IgD-negative memory B cell (primary cell): ENCODE data around the gene CRP. TPM values are rescaled to one million over a fixed set of nuclear protein-coding genes. Genes with fewer than 3 reads are reported as not detected.
"Not testable (repeated sequence)": the region's sequence is repeated elsewhere in the genome, so short reads cannot be mapped to it uniquely, and the experiment has no call there.

Source experiments
- H3K27ac Mint-ChIP-seq, 3 donors: one replicate each; pipeline ENCODE4 v1.8.0; 2020 to 2022; ENCODE audit warnings: mild to moderate bottlenecking in 3 of 3, mixed read lengths in 3 of 3, moderate library complexity in 1 of 3
- H3K27me3 Mint-ChIP-seq: one replicate; pipeline ENCODE4 v1.8.0; 2021; ENCODE audit warnings: mixed read lengths
- H3K36me3 Mint-ChIP-seq: one replicate; pipeline ENCODE4 v1.8.0; 2020; ENCODE audit warnings: mild to moderate bottlenecking, mixed read lengths
- H3K4me1 Mint-ChIP-seq, 3 donors: one replicate each; pipeline ENCODE4 v1.8.0; 2020 to 2022; ENCODE audit warnings: mixed read lengths in 3 of 3, mild to moderate bottlenecking in 1 of 3
- H3K4me3 Mint-ChIP-seq, 4 donors: one replicate each; pipeline ENCODE4 v1.8.0; 2020 to 2022; ENCODE audit warnings: mild to moderate bottlenecking in 4 of 4, mixed read lengths in 4 of 4, moderate library complexity in 3 of 4
- H3K9me3 Mint-ChIP-seq, 3 donors: one replicate each; pipeline ENCODE4 v1.8.0; 2020 to 2021; ENCODE audit warnings: mixed read lengths in 3 of 3, mild to moderate bottlenecking in 1 of 3
- polyA plus RNA-seq: library from polyadenylated mRNA; unstranded; fragments of 300-500 nt; fragmentation: Illumina TruSeq; gene quantifications from one replicate; pipeline ENCODE4 v1.2.3, GENCODE V29; 2021

Gene CRP
- polyA plus RNA-seq, 1 donor from 2014 or later: not detected

DNA sequence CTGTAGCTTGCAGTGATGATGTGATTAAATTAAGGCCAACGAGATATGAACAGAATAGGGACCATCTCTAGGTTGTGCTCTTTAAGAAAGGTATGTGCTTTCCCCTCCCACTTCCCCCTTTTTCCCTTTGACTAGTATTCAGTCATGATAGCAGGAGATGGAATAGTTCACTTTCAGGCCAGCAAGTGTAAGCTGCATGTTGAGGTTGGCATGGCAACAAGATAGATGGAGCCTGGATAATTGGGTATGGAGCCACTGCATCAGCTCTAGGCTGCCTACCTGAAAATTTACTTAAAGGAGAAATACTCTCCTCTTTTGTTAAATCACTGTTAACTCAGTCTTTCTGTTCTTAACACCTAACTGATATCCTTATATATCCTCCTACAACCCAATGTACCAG is 1.5 kb upstream of the CRP start:
- H3K36me3 Mint-ChIP-seq: peaks cover 5% of the 10 kb centered on the region
- H3K9me3 Mint-ChIP-seq: peaks cover 11 to 17% (median 12%) of the 10 kb centered on the region in 3 donors
- H3K4me3 Mint-ChIP-seq: no peak overlapping the region
- peaks cover 9% of the 10 kb centered on the region for H3K27me3 Mint-ChIP-seq
- H3K4me1 Mint-ChIP-seq: peaks cover 0 to 2% (median 0%) of the 10 kb centered on the region in 3 donors
- H3K27ac Mint-ChIP-seq: no peak overlapping the region

DNA sequence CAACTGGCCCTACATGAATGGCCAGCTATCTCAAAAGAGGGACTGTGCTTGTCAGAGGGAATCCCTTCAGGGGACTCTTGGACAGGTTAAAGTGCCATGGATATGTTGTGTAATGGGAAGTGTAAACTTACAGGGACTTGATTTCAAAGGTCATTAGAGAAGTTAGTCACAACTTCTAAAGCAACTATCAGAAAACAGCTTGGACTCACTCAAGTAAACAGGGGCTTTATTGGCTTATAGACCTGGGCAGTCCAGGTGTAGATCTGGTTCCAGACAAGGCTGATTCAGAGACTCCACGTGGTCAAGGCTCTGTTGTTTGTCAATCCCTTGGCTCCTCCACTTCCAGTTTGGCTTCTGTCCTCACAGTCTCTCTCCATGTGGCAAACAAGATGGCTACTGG is 2.3 kb downstream of the CRP start:
- H3K4me1 Mint-ChIP-seq: no peaks in the 10 kb centered on the region
- no peak overlapping the region for H3K27ac Mint-ChIP-seq
- H3K27me3 Mint-ChIP-seq: peaks cover 5% of the 10 kb centered on the region
- H3K36me3 Mint-ChIP-seq: no peaks in the 10 kb centered on the region
- no peak overlapping the region for H3K4me3 Mint-ChIP-seq
- H3K9me3 Mint-ChIP-seq: peaks cover 0 to 2% (median 0%) of the 10 kb centered on the region in 3 donors

DNA sequence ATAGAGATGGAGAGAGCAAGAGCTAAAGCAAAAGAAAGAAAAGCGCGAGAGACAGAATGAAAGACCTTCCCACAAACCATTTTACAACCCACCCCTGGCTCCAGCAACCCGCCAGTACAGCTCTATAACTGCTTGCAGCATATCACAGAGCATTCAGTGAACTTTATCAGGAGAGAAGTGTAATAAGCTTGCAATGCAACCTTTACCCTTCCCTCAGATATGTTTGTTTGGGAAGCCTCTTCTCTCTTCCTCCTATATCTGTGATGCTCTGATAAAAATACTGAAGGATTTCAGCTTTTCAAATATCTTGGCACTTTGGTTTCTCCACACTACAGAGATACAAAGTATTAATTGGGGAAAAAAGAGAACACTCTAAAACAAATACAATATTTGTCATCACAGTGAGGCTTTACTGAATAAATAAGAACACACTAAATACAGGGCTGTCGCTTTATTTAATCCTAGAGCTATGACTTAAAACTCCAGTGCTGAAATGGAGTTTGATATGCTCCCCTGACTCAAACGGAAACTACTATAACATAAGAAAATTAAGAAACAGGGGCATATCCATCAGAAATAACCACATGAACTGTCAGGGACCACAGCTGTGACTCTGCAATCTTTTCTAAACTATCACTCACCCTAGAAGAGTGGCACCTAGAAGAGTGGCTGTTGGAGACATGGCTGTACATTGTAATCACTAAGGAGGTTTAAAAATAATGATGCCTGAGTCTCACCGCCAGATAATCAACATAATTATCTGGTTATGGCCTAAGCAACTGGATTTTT is 6.7 kb downstream of the CRP start:
- no peak overlapping the region for H3K4me3 Mint-ChIP-seq
- no peak overlapping the region for H3K27ac Mint-ChIP-seq
- H3K9me3 Mint-ChIP-seq: no peaks in the 10 kb centered on the region
- H3K4me1 Mint-ChIP-seq: no peaks in the 10 kb centered on the region
- no peaks in the 10 kb centered on the region for H3K36me3 Mint-ChIP-seq
- peaks cover 1% of the 10 kb centered on the region for H3K27me3 Mint-ChIP-seq

DNA sequence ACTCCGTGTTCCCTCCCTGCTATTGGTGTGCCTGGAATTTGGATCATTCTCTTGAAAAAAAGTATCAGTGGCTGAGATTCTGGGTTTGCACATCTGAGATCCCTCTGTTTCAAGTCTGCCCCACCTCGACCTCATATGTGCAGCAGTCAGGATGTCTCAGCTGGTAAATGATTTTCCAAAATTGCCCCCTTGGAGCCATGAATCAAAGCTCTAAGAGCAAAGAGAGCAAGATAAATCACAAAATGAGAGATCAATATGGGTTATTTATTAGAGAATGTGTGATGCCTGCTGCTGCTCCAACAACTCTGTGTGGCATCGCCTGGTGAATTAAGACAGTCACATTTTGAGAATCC is 8.5 kb downstream of the CRP start:
- Mint-ChIP-seq H3K27ac (no peak overlapping the region), H3K36me3 (no peaks in the 10 kb centered on the region), H3K4me1 (peaks cover 0 to 2% (median 0%) of the 10 kb centered on the region in 3 donors), H3K4me3 (no peak overlapping the region), H3K9me3 (no peaks in the 10 kb centered on the region), H3K27me3 (peaks cover 5% of the 10 kb centered on the region)

DNA sequence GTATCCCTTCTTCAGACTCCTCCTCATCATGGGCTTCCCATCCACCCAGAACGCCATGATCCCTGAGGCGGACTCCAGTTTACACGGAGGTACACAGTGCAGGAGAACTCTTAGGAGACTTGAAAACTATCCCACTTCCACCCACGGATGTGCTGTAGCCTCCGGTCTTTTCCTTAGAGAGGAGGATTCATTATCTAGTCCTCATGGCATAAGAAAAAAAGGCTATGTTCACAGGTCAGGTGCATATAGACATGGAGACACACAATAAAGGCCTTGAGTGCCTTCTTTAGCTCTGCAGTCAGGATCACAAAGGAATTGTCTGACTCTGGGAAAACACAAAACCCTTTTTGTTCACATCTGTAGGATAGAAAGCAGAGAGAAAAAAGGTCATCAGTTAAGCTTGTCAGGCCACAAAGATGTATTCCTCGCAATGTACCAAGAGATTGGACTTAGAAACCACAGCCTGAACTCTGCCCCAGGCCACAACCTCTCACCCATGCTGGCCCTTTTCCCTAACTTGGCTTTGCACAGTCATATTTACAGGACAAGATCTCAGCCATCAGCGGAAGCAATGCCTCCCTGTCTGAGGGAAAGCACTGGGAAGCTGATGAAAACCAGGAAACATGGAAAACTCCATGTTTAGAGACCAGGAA is 9.0 kb downstream of the CRP start:
- Mint-ChIP-seq H3K27me3 (peaks cover 5% of the 10 kb centered on the region), H3K36me3 (no peaks in the 10 kb centered on the region), H3K9me3 (no peaks in the 10 kb centered on the region), H3K4me1 (peaks cover 0 to 2% (median 0%) of the 10 kb centered on the region in 3 donors), H3K4me3 (no peak overlapping the region), H3K27ac (no peak overlapping the region)

DNA sequence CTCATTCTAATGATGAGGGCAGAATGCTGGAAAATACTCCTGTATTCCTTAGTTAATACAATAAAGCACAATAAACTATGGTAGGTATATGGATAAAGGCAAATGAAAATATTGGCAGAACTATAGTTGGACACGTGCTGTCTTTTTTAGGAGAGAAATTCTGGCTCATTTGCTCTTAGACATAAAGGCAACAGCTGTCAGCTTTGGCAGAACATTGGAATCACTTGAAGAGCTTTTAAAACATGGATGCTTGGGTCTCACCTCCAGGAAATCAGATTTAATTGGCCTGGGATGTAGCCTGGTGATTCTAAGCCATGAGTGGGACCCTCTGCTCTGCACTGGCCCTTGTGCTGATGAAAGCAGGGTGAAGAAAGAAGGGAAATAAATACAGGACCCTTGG is 9.9 kb downstream of the CRP start:
- Mint-ChIP-seq H3K27ac (no peak overlapping the region), H3K9me3 (peaks cover 0 to 2% (median 0%) of the 10 kb centered on the region in 3 donors), H3K27me3 (peaks cover 5% of the 10 kb centered on the region), H3K4me3 (no peak overlapping the region), H3K4me1 (peaks cover 0 to 2% (median 0%) of the 10 kb centered on the region in 3 donors), H3K36me3 (no peaks in the 10 kb centered on the region)

DNA sequence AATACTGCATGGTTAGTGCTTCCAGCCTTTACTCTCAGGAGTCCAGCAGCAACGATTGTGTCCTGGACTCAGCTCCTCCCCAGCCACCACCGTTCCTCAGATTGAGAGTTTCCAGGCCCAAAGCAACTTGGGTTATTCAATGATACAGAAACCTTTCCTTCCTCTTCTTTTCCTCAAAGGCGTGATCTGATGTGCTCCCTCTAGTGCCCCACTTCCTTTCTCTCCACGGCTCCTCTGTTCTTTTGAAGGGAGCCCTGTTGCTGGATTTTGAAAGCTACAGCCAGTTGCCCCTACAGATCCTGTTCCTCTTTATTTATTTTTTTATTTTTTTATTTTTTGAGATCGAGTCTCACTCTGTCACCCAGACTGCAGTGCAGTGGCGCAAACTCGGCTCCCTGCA is 14.1 kb downstream of the CRP start:
- no peak overlapping the region for H3K27ac Mint-ChIP-seq
- no peak overlapping the region for H3K4me3 Mint-ChIP-seq
- H3K4me1 Mint-ChIP-seq: peaks cover 0 to 2% (median 0%) of the 10 kb centered on the region in 3 donors
- no peaks in the 10 kb centered on the region for H3K36me3 Mint-ChIP-seq
- H3K27me3 Mint-ChIP-seq: peaks cover 6% of the 10 kb centered on the region
- peaks cover 0 to 2% (median 0%) of the 10 kb centered on the region in 3 donors for H3K9me3 Mint-ChIP-seq

DNA sequence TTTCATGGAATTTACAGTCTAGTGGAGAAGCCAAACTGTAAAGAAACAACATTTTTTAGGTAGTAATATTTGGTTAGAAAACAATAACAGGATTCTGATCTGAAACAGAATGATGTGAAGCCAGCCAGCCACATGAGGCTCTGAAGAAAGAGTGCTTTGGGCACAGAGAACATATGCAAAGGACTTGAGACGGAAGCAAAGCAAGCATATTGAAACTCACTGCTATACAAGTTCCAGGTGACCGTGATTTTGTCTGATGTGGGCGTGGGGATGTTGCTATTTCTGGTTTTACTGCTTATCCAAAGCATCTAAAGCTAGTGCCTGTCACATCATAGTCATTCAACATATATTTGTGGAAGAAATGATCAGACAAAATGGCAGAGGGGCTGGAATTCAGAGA is 14.7 kb downstream of the CRP start:
- H3K4me3 Mint-ChIP-seq: no peak overlapping the region
- peaks cover 8% of the 10 kb centered on the region for H3K27me3 Mint-ChIP-seq

DNA sequence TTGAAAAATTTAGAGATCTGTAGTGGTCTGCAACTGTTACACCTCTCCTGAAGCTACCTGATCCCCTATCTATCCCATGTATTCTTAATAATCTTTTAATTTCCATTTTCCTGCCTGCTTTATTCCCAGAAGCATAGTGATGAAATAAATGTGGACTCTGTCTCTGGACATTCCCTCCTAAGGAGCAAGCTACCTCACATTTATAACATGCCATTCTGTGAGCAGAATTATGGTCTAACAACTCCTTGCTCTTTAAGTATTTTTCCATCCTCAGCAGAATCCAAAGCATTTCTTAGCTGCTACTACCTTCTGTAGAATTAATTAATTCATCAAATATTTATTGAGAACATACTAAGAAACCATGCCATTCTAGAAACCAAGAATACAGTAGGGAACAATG is 15.1 kb downstream of the CRP start:
- Mint-ChIP-seq H3K27me3 (peaks cover 9% of the 10 kb centered on the region), H3K9me3 (peaks cover 0 to 2% (median 0%) of the 10 kb centered on the region in 3 donors), H3K27ac (no peak overlapping the region), H3K4me3 (no peak overlapping the region), H3K4me1 (peaks cover 0 to 2% (median 0%) of the 10 kb centered on the region in 3 donors), H3K36me3 (no peaks in the 10 kb centered on the region)

More for the DNA sequence above, 14.7 kb downstream of the CRP start:
- peaks cover 0 to 2% (median 0%) of the 10 kb centered on the region in 3 donors for H3K9me3 Mint-ChIP-seq
- peaks cover 0 to 2% (median 0%) of the 10 kb centered on the region in 3 donors for H3K4me1 Mint-ChIP-seq
- no peaks in the 10 kb centered on the region for H3K36me3 Mint-ChIP-seq
- H3K27ac Mint-ChIP-seq: no peak overlapping the region

DNA sequence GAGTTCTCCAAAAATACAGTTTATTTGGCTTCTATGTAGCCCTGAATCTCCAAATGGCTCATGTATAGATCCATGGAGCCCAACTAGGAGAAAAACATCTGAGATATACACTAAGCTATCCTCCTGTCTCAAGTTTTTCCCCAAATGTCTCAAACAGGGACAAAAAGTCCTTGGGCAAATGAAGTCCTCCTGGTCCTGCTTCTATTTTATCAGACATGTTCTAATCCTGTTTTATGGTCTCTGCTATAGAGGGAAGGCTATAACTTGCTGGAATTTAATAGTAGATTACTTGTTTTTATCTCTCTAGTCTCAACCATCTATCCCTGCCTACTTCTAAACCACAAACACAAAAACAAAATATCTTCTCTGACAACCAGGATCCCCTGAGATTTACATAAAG is 26.9 kb downstream of the CRP start:
- Mint-ChIP-seq H3K9me3 (peaks cover 0 to 2% (median 0%) of the 10 kb centered on the region in 3 donors), H3K36me3 (peaks cover 3% of the 10 kb centered on the region), H3K4me1 (no peaks in the 10 kb centered on the region), H3K27me3 (peaks cover 8% of the 10 kb centered on the region), H3K27ac (no peak overlapping the region), H3K4me3 (no peak overlapping the region)

DNA sequence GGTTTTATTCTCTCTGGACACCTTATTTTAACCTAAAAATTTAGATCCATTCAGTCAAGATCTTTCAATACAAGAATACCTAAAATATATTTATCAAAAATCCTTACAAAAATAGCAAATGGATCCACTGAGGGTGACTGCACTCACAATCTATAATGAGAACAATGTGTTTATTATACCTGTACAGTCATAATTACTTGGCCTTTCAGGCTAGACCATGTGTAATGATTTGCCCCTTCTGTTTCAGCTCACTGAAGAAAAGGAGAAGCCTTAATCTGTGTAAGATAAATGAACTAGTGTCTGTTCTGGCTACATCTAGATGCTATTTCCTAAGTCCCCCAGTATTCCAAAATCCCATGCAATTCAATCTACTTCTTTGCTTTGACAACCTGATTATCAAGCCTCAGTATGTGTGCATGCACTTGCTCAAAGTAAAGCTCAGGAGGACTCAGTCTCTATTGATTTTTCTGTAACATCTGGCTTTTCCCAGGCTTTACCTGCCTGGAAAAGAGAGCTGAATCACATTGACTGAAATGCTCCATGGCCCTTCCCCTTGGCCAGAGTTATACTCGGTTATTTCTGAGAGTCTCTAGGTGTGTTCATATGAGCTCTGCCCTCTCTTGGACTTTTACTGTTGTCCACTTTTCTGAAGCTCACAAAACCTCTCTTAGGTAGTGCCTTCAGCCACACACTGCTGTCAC is 27.6 kb downstream of the CRP start:
- Mint-ChIP-seq H3K36me3 (peaks cover 3% of the 10 kb centered on the region), H3K4me3 (no peak overlapping the region), H3K27me3 (peaks cover 4% of the 10 kb centered on the region), H3K27ac (no peak overlapping the region), H3K9me3 (peaks cover 0 to 2% (median 0%) of the 10 kb centered on the region in 3 donors), H3K4me1 (no peaks in the 10 kb centered on the region)

DNA sequence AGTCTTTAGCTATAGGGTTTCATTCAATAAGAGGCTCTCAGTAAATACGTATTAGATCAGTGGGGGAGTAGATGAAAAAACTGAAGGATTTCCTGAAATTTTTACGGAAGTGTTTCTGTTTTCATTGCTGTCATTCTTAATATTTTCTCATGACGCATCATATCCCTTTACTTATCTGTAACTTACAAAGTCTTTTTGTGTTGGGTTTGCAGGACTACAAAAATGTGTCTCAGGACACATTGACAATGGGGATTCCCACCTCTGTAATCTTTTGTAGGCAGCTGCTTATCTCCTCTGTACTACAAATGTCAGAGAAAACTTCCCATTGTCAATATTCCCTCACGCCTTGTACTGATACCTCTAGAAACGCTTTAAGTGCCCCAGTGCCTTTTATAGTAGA is 35.5 kb downstream of the CRP start:
- H3K27me3 Mint-ChIP-seq: peaks cover 2% of the 10 kb centered on the region
- H3K4me3 Mint-ChIP-seq: no peak overlapping the region
- no peaks in the 10 kb centered on the region for H3K9me3 Mint-ChIP-seq
- H3K4me1 Mint-ChIP-seq: no peaks in the 10 kb centered on the region
- H3K36me3 Mint-ChIP-seq: peaks cover 3% of the 10 kb centered on the region
- no peak overlapping the region for H3K27ac Mint-ChIP-seq

DNA sequence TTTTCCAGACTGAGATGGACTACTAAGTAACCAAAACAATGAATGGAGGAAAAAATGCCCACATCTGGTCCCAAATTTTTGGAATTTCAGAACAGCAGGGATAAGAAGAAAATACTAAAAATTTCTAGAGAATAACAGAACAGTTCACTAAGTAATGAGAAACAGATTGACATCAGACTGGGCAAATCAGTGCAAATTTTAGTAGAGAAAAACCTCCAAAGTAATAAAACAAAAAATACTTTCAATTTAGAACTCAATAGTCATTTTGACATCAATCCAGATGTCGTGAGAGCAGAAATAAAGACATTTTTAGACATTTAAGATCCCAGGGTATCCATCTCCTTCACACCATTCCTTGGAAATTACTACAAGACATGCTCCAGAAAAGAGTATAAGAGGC is 39.3 kb downstream of the CRP start:
- Mint-ChIP-seq H3K9me3 (no peaks in the 10 kb centered on the region), H3K36me3 (no peaks in the 10 kb centered on the region), H3K4me3 (no peak overlapping the region), H3K4me1 (no peaks in the 10 kb centered on the region), H3K27ac (no peak overlapping the region), H3K27me3 (peaks cover 7% of the 10 kb centered on the region)

DNA sequence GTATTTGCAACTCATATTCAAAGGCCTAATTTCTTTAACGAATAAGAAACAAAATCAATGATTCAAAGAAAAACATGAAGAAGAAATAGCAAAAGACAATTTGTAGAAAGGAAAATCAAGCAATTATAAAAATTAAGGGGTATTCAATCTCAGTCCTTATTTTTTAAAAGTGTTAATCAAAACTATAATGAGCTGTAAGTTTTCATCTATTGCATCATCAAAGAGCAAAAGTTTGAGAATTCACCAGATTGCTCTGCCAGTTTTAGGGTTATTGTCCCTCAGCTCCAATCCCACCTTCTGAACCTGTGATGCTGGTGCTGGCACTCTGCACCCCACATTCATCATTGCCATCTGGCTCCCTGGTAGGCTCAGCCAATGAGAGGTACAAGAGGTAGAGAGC is 42.0 kb downstream of the CRP start:
- not testable (repeated sequence) for H3K4me3 Mint-ChIP-seq, H3K36me3 Mint-ChIP-seq, H3K27me3 Mint-ChIP-seq, H3K9me3 Mint-ChIP-seq, H3K27ac Mint-ChIP-seq, H3K4me1 Mint-ChIP-seq

DNA sequence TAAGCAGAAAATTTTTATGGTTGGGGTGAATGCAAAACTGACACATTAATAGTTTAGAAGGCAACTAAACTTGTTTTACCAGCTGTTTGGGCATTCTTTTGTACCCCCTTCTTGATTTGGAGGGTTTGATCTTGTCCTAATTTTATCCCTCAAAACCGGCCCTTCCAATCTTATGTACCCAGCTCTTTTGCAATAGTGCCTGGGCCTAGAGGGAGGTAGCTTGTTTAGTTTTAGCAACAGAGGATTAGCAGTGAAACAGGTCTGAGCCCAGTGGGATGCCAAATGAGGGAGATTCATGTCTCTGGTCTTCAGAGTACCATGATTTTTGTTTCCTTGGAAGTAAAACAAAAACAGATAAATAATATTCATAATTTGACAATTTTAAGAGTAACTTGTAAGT is 45.1 kb downstream of the CRP start:
- peaks cover 0 to 8% (median 2%) of the 10 kb centered on the region in 3 donors for H3K9me3 Mint-ChIP-seq
- H3K27ac Mint-ChIP-seq: no peak overlapping the region
- H3K4me3 Mint-ChIP-seq: no peak overlapping the region
- H3K27me3 Mint-ChIP-seq: peaks cover 12% of the 10 kb centered on the region
- peaks cover 0 to 1% (median 0%) of the 10 kb centered on the region in 3 donors for H3K4me1 Mint-ChIP-seq
- H3K36me3 Mint-ChIP-seq: no peaks in the 10 kb centered on the region
